Activated CD4-positive, CD25-positive, alpha-beta regulatory T cell treated with anti-CD3 and anti-CD28 coated beads, Interleukin-2, amount 50 U/mL, for 72 hours (primary cell): ENCODE data around the gene KRT10.

Experiments
- DNase-seq: peaks from one replicate; pipeline ENCODE4 v3.0.0; 2021

Gene KRT10

GRCh38 chr17:40801157-40801556 is 21.3 kb downstream of the KRT10 start:
- DNase-seq, result no peak

GRCh38 chr17:40800381-40800780 is 22.0 kb downstream of the KRT10 start:
- DNase-seq, result no peak

- no peak for DNase-seq
Measured at GRCh38 chr17:40799859-40800258, 22.6 kb downstream of the KRT10 start, which contains the start of gene KRT28. Gene KRT28 (minus strand): TSS chr17:40799959. CDS start chr17:40799893, 66 bp downstream.

GRCh38 chr17:40796846-40797245 is 25.6 kb downstream of the KRT10 start:
- no peak for DNase-seq

- no peak for DNase-seq
Measured at GRCh38 chr17:40795019-40795667, 27.3 kb downstream of the KRT10 start.

- DNase-seq, result no peak
Measured at GRCh38 chr17:40794466-40794865, 27.9 kb downstream of the KRT10 start.

- no peak for DNase-seq
Measured at GRCh38 chr17:40793832-40794231, 28.6 kb downstream of the KRT10 start.

GRCh38 chr17:40791787-40792436 is 30.5 kb downstream of the KRT10 start:
- DNase-seq, result no peak

GRCh38 chr17:40791111-40791510 is 31.3 kb downstream of the KRT10 start:
- no peak for DNase-seq

GRCh38 chr17:40782450-40782849 is 40.0 kb downstream of the KRT10 start, which contains the start of gene KRT27:
Gene KRT27 (minus strand): TSS chr17:40782550. CDS start chr17:40782493, 57 bp downstream.
- DNase-seq, result no peak

- no peak for DNase-seq
Measured at GRCh38 chr17:40779181-40779909, 43.1 kb downstream of the KRT10 start.

GRCh38 chr17:40778461-40778860 is 44.0 kb downstream of the KRT10 start:
- DNase-seq, result no peak

GRCh38 chr17:40777971-40778370 is 44.4 kb downstream of the KRT10 start:
- DNase-seq, result no peak

- DNase-seq, result no peak
Measured at GRCh38 chr17:40777459-40777858, 45.0 kb downstream of the KRT10 start.

GRCh38 chr17:40775945-40776344 is 46.5 kb downstream of the KRT10 start:
- no peak for DNase-seq

- DNase-seq, result no peak
Measured at GRCh38 chr17:40772101-40772500, 50.3 kb downstream of the KRT10 start, which contains the start of gene KRT26. Gene KRT26 (minus strand): TSS chr17:40772201. CDS start chr17:40772113, 88 bp downstream.
